ENCODE measurements around the gene SRP14. TPM values are rescaled to one million over a fixed set of nuclear protein-coding genes. Genes with fewer than 3 reads are reported as not detected.
A peak's percentile ranks its signal among the peaks of the same experiment; 100 is the strongest.

The SRP14 gene
- polyA plus RNA-seq, 4 donors: 571 to 622 (median 600) TPM

GRCh38 chr15:40069178-40070165 lies 30.5 kb upstream of the SRP14 start:
- DNase-seq (ENCODE audit: low read depth in 4 of 4, low spot score in 3 of 4): peak in 3 of 4 donors; percentile 67 to 77 (median 74)

- DNase-seq (ENCODE audit: low read depth in 4 of 4, low spot score in 3 of 4): no peak
Measured at GRCh38 chr15:40067921-40068624, 29.1 kb upstream of the SRP14 start.

GRCh38 chr15:40066589-40066988 lies 27.6 kb upstream of the SRP14 start:
- DNase-seq (ENCODE audit: low read depth in 4 of 4, low spot score in 3 of 4): no peak

GRCh38 chr15:40065166-40065565 lies 26.2 kb upstream of the SRP14 start:
- DNase-seq (ENCODE audit: low read depth in 4 of 4, low spot score in 3 of 4): no peak

GRCh38 chr15:40064231-40064894 lies 25.4 kb upstream of the SRP14 start:
- DNase-seq (ENCODE audit: low read depth in 4 of 4, low spot score in 3 of 4): no peak

GRCh38 chr15:40063563-40064011 lies 24.6 kb upstream of the SRP14 start:
- DNase-seq (ENCODE audit: low read depth in 4 of 4, low spot score in 3 of 4): no peak

- DNase-seq (ENCODE audit: low read depth in 4 of 4, low spot score in 3 of 4): no peak
Measured at GRCh38 chr15:40062816-40063562, 24.0 kb upstream of the SRP14 start.

GRCh38 chr15:40061212-40061901 lies 22.4 kb upstream of the SRP14 start:
- no peak for DNase-seq (ENCODE audit: low read depth in 4 of 4, low spot score in 3 of 4)

GRCh38 chr15:40060236-40060961 lies 21.4 kb upstream of the SRP14 start:
- no peak for DNase-seq (ENCODE audit: low read depth in 4 of 4, low spot score in 3 of 4)

- DNase-seq (ENCODE audit: low read depth in 4 of 4, low spot score in 3 of 4): no peak
Measured at GRCh38 chr15:40059821-40060220, 20.8 kb upstream of the SRP14 start.

GRCh38 chr15:40058476-40059140 lies 19.6 kb upstream of the SRP14 start:
- DNase-seq (ENCODE audit: low read depth in 4 of 4, low spot score in 3 of 4): no peak

GRCh38 chr15:40055576-40056293 lies 16.8 kb upstream of the SRP14 start:
- DNase-seq (ENCODE audit: low read depth in 4 of 4, low spot score in 3 of 4): no peak

GRCh38 chr15:40054855-40055575 lies 16.0 kb upstream of the SRP14 start:
- no peak for DNase-seq (ENCODE audit: low read depth in 4 of 4, low spot score in 3 of 4)

GRCh38 chr15:40054605-40054854 lies 15.5 kb upstream of the SRP14 start:
- DNase-seq (ENCODE audit: low read depth in 4 of 4, low spot score in 3 of 4): no peak

GRCh38 chr15:40053831-40054604 lies 15.0 kb upstream of the SRP14 start:
- DNase-seq (ENCODE audit: low read depth in 4 of 4, low spot score in 3 of 4): no peak

GRCh38 chr15:40053079-40053830 lies 14.3 kb upstream of the SRP14 start:
- no peak for DNase-seq (ENCODE audit: low read depth in 4 of 4, low spot score in 3 of 4)

All from right renal pelvis (tissue), 4 donors.